ENCODE results near the gene TMEM63C.

DNA sequence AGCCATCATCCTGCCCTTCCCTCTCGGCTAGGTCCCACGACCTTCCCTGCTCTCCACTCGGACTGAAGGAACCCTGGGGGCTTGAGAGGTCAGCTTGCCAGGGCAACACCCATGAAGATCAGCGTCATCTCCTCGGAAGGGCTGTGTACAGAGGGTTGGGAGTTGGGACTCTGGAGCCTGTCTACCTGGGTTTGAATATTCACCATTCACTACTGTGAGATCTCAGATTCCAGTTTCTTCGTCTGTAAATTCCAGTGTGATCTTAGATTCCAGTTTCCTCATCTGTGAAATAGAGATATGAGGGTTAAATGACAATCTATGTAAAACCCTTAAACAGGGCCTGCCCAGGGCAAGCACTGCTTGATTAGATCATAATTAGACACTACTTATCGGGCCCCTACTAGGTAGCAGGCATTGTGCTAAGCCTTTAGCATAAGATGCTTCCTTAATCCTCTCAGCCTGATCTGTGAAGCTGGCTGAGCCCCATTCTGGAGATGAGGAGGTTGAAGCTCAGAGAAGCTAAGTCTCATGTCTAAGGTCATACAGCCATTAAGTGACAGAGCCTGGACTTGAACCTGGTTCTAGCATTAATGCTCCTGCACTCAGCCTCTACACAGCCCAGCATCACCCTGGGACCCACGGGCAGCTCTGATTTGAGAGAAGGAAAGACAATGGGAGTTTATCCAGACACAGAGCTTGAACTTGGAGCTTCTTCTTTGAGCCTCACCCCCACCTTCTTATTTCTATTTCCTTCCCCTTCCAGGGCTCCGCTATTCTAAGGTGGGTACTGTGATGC lies 39.4 kb upstream of the TMEM63C start:
- TF ChIP-seq, protein P1, sequence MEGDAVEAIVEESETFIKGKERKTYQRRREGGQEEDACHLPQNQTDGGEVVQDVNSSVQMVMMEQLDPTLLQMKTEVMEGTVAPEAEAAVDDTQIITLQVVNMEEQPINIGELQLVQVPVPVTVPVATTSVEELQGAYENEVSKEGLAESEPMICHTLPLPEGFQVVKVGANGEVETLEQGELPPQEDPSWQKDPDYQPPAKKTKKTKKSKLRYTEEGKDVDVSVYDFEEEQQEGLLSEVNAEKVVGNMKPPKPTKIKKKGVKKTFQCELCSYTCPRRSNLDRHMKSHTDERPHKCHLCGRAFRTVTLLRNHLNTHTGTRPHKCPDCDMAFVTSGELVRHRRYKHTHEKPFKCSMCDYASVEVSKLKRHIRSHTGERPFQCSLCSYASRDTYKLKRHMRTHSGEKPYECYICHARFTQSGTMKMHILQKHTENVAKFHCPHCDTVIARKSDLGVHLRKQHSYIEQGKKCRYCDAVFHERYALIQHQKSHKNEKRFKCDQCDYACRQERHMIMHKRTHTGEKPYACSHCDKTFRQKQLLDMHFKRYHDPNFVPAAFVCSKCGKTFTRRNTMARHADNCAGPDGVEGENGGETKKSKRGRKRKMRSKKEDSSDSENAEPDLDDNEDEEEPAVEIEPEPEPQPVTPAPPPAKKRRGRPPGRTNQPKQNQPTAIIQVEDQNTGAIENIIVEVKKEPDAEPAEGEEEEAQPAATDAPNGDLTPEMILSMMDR (conservative IDR thresholded peaks at IDR 0.05; ENCODE audit: low read length), result no peak
- TF ChIP-seq EZH2phosphoT487 (IDR thresholded peaks at IDR 0.05; ENCODE audit: borderline replicate concordance, low read depth, low read length), result no peak

Measured in OCI-LY7 (cell line).